IPS-18a (cell line): ENCODE results near the gene PTPRT.
"Not testable (repeated sequence)": the region's sequence is repeated elsewhere in the genome, so short reads cannot be mapped to it uniquely, and the experiment has no call there.

Source experiments
- H3K27ac ChIP-seq: one replicate; pipeline ENCODE4 v1.5.1; 2013; ENCODE audit warnings: low read length
- H3K27me3 ChIP-seq: one replicate; pipeline ENCODE4 v1.6.1; 2013; ENCODE audit warnings: mild to moderate bottlenecking, low read length; ENCODE audit not compliant: control insufficient read depth, insufficient read depth
- H3K36me3 ChIP-seq: one replicate; pipeline ENCODE4 v1.6.1; 2013; ENCODE audit warnings: low read depth, low read length; ENCODE audit not compliant: control insufficient read depth
- H3K4me1 ChIP-seq: one replicate; pipeline ENCODE4 v1.6.1; 2013; ENCODE audit warnings: low read depth, low read length; ENCODE audit not compliant: control insufficient read depth
- H3K4me3 ChIP-seq: one replicate; pipeline ENCODE4 v1.5.1; 2013; ENCODE audit warnings: low read length
- H3K9ac ChIP-seq: one replicate; pipeline ENCODE4 v1.6.1; 2013; ENCODE audit warnings: mild to moderate bottlenecking, low read length, moderate library complexity
- H3K9me3 ChIP-seq: one replicate; pipeline ENCODE4 v1.6.1; 2013; ENCODE audit warnings: low read depth, low read length; ENCODE audit not compliant: control insufficient read depth

The PTPRT gene

GRCh38 chr20:42924215-42924614, 265.5 kb downstream of the PTPRT start:
- Histone ChIP-seq H3K9me3 (no peaks in the 10 kb centered on the region), H3K4me1 (no peaks in the 10 kb centered on the region), H3K27me3 (no peaks in the 10 kb centered on the region), H3K9ac (no peak overlapping the region), H3K4me3 (no peak overlapping the region), H3K36me3 (no peaks in the 10 kb centered on the region), H3K27ac (no peak overlapping the region)

DNA sequence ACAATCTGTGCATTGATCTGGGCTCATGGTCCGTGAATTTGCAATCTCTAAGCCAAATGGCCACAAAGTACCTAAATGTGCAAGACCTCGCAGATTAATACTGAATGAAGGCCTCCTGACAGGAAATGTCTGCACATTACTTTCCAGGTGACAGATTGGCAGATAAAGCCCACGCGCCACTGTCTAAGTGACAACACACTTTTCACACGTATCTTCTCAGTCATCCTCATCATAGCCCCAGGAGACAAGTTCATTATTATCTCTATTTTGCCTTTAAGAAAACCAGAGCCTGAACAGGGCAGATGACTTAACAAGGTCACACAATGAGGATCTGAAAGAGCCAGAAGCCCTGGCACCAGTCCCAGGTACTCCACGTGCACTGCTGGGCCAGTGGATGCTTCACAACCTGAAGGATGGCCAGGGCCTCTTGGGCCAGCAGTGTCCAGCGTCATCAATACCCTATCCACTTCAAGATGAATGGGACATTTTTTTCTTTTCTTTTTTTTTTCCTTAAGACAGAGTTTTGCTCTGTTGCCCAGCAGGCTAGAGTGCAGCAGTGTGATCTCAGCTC, 266.3 kb downstream of the PTPRT start:
- no peak overlapping the region for H3K27ac ChIP-seq
- no peaks in the 10 kb centered on the region for H3K4me1 ChIP-seq
- H3K36me3 ChIP-seq = no peaks in the 10 kb centered on the region
- no peaks in the 10 kb centered on the region for H3K27me3 ChIP-seq
- H3K9ac ChIP-seq = no peak overlapping the region
- H3K9me3 ChIP-seq = no peaks in the 10 kb centered on the region
- no peak overlapping the region for H3K4me3 ChIP-seq

DNA sequence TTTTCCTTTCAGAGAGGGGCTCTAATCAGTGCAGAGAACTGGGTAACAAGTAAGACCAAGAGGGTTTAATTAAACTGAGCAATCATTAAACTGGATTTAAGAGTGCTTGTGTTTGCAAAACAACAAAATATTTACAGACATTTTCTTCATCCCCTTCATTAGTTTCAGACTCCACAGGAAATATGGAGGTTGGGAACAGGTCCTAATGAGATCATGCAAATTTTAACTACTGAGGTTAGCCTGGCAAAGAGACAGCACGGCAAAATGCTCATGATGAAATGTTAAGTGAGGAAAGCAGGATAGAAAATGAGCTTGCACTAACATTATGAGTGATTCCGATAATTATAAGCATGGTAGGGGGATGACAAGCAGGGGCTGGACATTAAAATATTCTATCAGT, 268.9 kb downstream of the PTPRT start:
- Histone ChIP-seq H3K9ac (no peak overlapping the region), H3K36me3 (no peaks in the 10 kb centered on the region), H3K9me3 (no peaks in the 10 kb centered on the region), H3K4me3 (no peak overlapping the region), H3K4me1 (no peaks in the 10 kb centered on the region), H3K27ac (no peak overlapping the region), H3K27me3 (no peaks in the 10 kb centered on the region)

GRCh38 chr20:42919316-42919715, 270.4 kb downstream of the PTPRT start:
- Histone ChIP-seq H3K9ac (no peak overlapping the region), H3K36me3 (no peaks in the 10 kb centered on the region), H3K4me1 (no peaks in the 10 kb centered on the region), H3K27me3 (no peaks in the 10 kb centered on the region), H3K9me3 (no peaks in the 10 kb centered on the region), H3K4me3 (no peak overlapping the region), H3K27ac (no peak overlapping the region)

- no peaks in the 10 kb centered on the region for H3K9me3 ChIP-seq
These were observed 274.6 kb downstream of the PTPRT start for GRCh38 chr20:42915081-42915480.

GRCh38 chr20:42914302-42914701, 275.4 kb downstream of the PTPRT start:
- Histone ChIP-seq H3K27me3 (no peaks in the 10 kb centered on the region), H3K36me3 (no peaks in the 10 kb centered on the region), H3K4me1 (no peaks in the 10 kb centered on the region), H3K9me3 (no peaks in the 10 kb centered on the region), H3K27ac (no peak overlapping the region), H3K9ac (no peak overlapping the region), H3K4me3 (no peak overlapping the region)

More at GRCh38 chr20:42915081-42915480, 274.6 kb downstream of the PTPRT start:
- no peak overlapping the region for H3K4me3 ChIP-seq
- no peak overlapping the region for H3K27ac ChIP-seq
- H3K9ac ChIP-seq = no peak overlapping the region
- H3K27me3 ChIP-seq = no peaks in the 10 kb centered on the region
- no peaks in the 10 kb centered on the region for H3K36me3 ChIP-seq
- H3K4me1 ChIP-seq = no peaks in the 10 kb centered on the region

GRCh38 chr20:42910808-42911207, 278.9 kb downstream of the PTPRT start:
- H3K36me3 ChIP-seq, H3K9ac ChIP-seq, H3K4me3 ChIP-seq, H3K4me1 ChIP-seq, H3K27ac ChIP-seq, H3K27me3 ChIP-seq, H3K9me3 ChIP-seq: not testable (repeated sequence)

DNA sequence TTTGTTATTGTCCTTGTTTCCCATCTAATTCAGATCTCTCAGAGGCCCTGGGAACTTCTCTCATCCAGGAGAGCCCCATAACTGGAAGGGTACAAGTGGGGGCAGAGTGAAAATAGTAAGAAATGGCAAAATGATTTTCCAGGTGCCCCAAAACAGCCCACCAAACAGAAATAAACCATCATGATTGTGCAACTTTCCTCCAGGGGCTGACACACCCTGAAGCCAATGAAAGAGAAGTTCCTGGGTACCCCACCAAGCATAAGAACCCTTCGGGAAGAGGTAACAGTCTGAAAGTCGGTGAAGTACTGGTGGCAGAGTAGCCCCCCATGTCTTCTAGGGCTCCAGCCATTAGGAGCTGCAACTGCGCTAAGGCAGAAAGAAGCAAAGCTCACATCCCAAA, 282.0 kb downstream of the PTPRT start:
- Histone ChIP-seq H3K27ac (no peak overlapping the region), H3K27me3 (no peaks in the 10 kb centered on the region), H3K9ac (no peak overlapping the region), H3K4me3 (no peak overlapping the region), H3K36me3 (no peaks in the 10 kb centered on the region), H3K9me3 (no peaks in the 10 kb centered on the region), H3K4me1 (peaks cover 3% of the 10 kb centered on the region)

- no peak overlapping the region for H3K9ac ChIP-seq
- H3K9me3 ChIP-seq = no peaks in the 10 kb centered on the region
- peaks cover 3% of the 10 kb centered on the region for H3K4me1 ChIP-seq
- no peak overlapping the region for H3K4me3 ChIP-seq
- H3K27ac ChIP-seq = no peak overlapping the region
- no peaks in the 10 kb centered on the region for H3K27me3 ChIP-seq
- H3K36me3 ChIP-seq = no peaks in the 10 kb centered on the region
These were observed 283.6 kb downstream of the PTPRT start for GRCh38 chr20:42906120-42906519.

DNA sequence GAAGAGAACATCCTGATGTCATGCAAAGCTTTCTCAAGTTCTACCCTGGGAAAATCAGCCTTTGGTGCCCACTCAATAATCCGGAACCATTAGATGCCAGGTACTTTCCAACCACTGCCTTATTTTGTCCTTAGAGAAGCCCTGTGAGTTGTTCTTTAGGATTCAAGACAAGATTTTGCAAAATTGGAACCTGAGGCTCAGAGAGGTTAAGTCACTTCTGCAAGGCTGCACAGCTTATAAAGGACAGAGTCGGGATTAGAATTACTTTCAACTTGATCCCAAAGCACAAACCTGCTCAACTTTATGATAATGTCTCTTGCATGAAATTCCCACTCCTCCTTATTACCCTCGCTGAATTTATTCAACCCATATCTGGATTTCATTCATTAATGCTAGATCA, 287.2 kb downstream of the PTPRT start:
- no peaks in the 10 kb centered on the region for H3K36me3 ChIP-seq
- H3K9ac ChIP-seq = no peak overlapping the region
- H3K4me3 ChIP-seq = no peak overlapping the region
- H3K27ac ChIP-seq = no peak overlapping the region
- no peaks in the 10 kb centered on the region for H3K9me3 ChIP-seq
- H3K4me1 ChIP-seq = peaks cover 3% of the 10 kb centered on the region
- no peaks in the 10 kb centered on the region for H3K27me3 ChIP-seq

DNA sequence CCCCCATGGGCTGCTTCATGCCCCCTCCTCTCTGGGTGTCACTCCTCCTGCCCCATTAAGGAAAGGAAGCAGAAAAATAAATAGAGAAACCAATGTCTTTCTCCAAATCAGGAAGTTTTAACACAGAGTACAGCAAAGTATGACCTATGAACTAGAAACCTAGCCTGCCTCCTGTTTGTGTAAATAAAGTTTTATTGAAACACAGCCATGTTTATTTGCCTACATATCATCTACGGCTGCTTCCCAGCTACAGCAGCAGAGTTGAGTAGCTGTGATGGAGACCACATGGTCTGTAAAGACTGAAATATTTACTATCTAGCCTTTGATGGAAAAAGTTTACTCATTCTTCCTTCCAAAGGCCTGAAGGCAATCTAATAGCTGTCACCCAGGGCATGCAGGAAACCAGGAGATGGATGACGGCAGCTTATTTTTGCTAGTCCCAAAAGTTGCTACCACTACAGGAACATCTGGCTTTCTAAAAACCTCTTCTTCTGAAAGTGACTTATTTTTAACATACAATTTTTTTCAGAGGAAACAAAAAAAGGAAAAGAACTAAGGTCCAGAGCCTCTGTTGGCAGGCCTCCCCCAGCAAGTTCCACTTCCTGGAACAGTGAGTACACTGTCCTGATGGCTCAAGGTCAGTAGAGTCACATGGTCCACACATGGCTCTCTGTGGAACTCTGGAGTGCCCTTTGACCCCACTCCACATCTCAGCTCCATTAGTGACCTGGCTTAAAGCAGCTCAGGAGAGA, 287.8 kb downstream of the PTPRT start:
- no peak overlapping the region for H3K4me3 ChIP-seq
- H3K27me3 ChIP-seq = no peaks in the 10 kb centered on the region
- no peak overlapping the region for H3K9ac ChIP-seq
- no peak overlapping the region for H3K27ac ChIP-seq
- H3K36me3 ChIP-seq = no peaks in the 10 kb centered on the region
- H3K9me3 ChIP-seq = no peaks in the 10 kb centered on the region
- H3K4me1 ChIP-seq = peaks cover 3% of the 10 kb centered on the region

DNA sequence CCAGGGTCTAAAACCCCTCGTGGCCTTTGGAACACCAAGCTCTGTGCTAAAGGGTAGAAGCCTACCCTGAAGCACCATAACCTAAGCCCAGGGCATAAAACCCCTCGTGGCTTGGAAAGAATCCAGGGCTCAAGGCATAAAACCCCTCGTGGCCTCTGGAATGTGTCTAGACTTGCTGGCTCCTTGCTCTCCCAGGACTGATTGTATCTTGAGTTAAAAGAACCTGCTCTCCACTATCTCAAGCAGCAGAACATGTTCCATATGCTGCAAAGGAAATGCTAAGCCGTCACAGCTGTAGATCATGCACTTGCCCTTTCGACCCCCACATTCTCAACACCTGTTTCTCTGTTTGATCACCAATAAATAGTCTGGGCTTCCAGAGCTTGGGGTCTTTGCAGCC, 288.9 kb downstream of the PTPRT start:
- not testable (repeated sequence) for H3K27me3 ChIP-seq, H3K9ac ChIP-seq, H3K27ac ChIP-seq, H3K4me3 ChIP-seq, H3K9me3 ChIP-seq, H3K36me3 ChIP-seq, H3K4me1 ChIP-seq
